ENCODE results near the gene RPH3AL. TPM values are rescaled to one million over a fixed set of nuclear protein-coding genes. Genes with fewer than 3 reads are reported as not detected.

Gene RPH3AL
- total RNA-seq, 6 donors from 2014 or later, result 33.6 to 93.2 (median 54.3) TPM

DNA sequence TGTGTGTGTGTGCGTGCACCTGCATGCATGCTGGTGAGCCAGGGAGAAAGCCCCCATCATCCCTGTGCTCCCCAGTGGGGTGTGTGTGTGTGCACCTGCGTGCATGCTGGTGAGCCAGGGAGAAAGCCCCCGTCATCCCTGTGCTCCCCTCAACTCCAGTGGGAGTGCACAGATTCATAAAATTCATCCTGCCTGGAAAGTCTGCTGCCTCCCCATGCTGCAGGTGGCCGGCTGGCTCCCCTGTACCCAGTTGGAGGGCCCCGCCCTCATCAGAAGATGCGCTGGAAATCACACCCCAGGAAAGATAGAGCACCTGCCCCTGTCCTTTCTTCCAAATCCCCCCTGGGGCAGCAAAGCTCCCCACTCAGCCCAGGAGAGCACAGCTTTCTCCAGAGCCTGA lies 86.4 kb downstream of the RPH3AL start:
- no peaks in the 10 kb centered on the region for H3K27me3 ChIP-seq
- DNase-seq, result peak in 1 of 2 donors; percentile 8
- no peaks in the 10 kb centered on the region for H3K9me3 ChIP-seq
- ATAC-seq (ENCODE audit: low FRiP score in 2 of 2), result no peak
- no peak overlapping the region for H3K4me3 ChIP-seq
- TF ChIP-seq, protein P1, sequence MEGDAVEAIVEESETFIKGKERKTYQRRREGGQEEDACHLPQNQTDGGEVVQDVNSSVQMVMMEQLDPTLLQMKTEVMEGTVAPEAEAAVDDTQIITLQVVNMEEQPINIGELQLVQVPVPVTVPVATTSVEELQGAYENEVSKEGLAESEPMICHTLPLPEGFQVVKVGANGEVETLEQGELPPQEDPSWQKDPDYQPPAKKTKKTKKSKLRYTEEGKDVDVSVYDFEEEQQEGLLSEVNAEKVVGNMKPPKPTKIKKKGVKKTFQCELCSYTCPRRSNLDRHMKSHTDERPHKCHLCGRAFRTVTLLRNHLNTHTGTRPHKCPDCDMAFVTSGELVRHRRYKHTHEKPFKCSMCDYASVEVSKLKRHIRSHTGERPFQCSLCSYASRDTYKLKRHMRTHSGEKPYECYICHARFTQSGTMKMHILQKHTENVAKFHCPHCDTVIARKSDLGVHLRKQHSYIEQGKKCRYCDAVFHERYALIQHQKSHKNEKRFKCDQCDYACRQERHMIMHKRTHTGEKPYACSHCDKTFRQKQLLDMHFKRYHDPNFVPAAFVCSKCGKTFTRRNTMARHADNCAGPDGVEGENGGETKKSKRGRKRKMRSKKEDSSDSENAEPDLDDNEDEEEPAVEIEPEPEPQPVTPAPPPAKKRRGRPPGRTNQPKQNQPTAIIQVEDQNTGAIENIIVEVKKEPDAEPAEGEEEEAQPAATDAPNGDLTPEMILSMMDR (IDR thresholded peaks at IDR 0.05), result no peak
- TF ChIP-seq POLR2A (IDR thresholded peaks at IDR 0.05) (no peak), EP300 (IDR thresholded peaks at IDR 0.05) (no peak), POLR2AphosphoS5 (IDR thresholded peaks at IDR 0.05) (no peak)
- 81 to 85% methylated on average over 3 to 6 of the region's 6 CpGs for WGBS, 2 donors
- peak overlapping the region in 1 of 4 donors; percentile 2 for H3K27ac ChIP-seq
- H3K4me1 ChIP-seq, result peaks cover 0 to 13% (median 8%) of the 10 kb centered on the region in 4 donors
- peaks cover 6 to 14% (median 9%) of the 10 kb centered on the region in 4 donors for H3K36me3 ChIP-seq

DNA sequence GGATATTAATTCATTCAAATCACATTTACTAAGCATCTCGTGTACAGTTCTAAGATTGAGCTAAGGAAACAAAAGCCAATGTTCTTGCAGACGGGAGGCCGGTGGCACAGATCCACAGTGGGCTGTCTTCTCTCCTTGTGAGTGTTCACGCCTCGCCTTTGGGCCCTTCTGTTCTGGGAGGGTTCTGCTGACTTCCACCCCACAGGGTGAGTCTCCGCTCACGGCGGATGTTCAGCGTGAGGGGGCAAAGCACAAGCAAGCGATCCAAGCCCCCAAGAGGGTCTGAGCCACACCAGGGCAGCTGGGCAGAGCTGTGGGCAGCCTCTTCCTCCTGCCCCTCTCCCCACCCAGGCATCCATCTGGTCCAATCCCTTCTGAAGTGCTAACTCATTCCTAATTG lies 86.9 kb downstream of the RPH3AL start:
- Histone ChIP-seq H3K4me3 (no peak overlapping the region), H3K36me3 (peaks cover 6 to 14% (median 9%) of the 10 kb centered on the region in 4 donors), H3K9me3 (no peaks in the 10 kb centered on the region), H3K27ac (peak overlapping the region in 2 of 4 donors; percentile 2 to 9), H3K27me3 (no peaks in the 10 kb centered on the region), H3K4me1 (peaks cover 0 to 13% (median 8%) of the 10 kb centered on the region in 4 donors)
- TF ChIP-seq POLR2A (IDR thresholded peaks at IDR 0.05) (no peak), POLR2AphosphoS5 (IDR thresholded peaks at IDR 0.05) (no peak), EP300 (IDR thresholded peaks at IDR 0.05) (no peak)
- TF ChIP-seq, protein P1 (IDR thresholded peaks at IDR 0.05), result no peak
- WGBS, 2 donors, result 52 to 79% methylated on average over 10 of the region's 10 CpGs
- peak in 1 of 2 donors; percentile 11 for DNase-seq
- no peak for ATAC-seq (ENCODE audit: low FRiP score in 2 of 2)

DNA sequence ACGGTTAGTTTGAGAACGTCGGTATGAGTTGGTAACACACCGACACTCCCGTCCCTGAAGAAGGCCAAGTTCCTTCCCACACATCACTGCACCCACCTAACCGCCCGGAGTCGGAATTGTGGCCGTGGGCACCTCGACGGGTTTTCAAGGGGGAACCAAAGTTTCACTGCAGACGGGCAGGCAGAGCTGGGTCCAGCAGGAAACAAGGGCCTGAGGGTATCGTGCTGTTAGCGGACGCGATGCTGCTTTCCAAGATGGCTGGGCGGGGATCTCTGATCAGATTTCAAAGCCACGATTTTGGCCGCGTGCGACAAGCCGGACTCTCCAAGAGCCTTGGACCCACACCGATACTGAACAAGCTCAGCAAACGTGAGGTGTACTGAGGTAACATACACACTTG lies 88.8 kb downstream of the RPH3AL start:
- peaks cover 0 to 13% (median 8%) of the 10 kb centered on the region in 4 donors for H3K4me1 ChIP-seq
- peak in 1 of 2 donors; percentile 8 for DNase-seq
- TF ChIP-seq POLR2AphosphoS5 (IDR thresholded peaks at IDR 0.05) (no peak), POLR2A (IDR thresholded peaks at IDR 0.05) (no peak), EP300 (IDR thresholded peaks at IDR 0.05) (no peak)
- TF ChIP-seq, protein P1 (IDR thresholded peaks at IDR 0.05), result no peak
- no peaks in the 10 kb centered on the region for H3K27me3 ChIP-seq
- no peaks in the 10 kb centered on the region for H3K9me3 ChIP-seq
- H3K36me3 ChIP-seq, result peaks cover 0 to 10% (median 5%) of the 10 kb centered on the region in 4 donors
- no peak overlapping the region for H3K4me3 ChIP-seq
- ATAC-seq (ENCODE audit: low FRiP score in 2 of 2), result no peak
- WGBS, 2 donors, result 90 to 98% methylated on average over 22 to 24 of the region's 24 CpGs
- no peak overlapping the region for H3K27ac ChIP-seq

DNA sequence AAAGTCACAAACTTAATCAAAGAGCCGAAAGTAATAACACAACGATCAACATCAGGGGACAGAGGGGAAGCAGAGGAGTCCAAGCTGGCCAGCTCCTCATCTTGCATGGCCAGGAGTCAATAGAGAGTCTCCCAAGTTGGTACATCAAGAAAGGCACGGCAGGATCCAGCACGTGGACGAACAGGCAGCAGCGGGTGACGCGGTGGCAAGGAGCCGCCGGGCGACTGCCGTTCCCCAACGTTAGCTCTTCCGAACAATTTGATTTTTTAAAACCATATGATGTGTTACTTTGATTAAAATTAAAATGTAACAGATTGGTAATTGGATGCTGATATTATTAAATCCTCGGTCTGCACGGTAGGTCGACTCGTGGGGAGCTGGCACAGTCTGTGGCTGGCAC lies 89.3 kb downstream of the RPH3AL start:
- Histone ChIP-seq H3K9me3 (no peaks in the 10 kb centered on the region), H3K4me3 (no peak overlapping the region), H3K27ac (no peak overlapping the region), H3K4me1 (peaks cover 0 to 13% (median 9%) of the 10 kb centered on the region in 4 donors), H3K36me3 (peaks cover 0 to 10% (median 5%) of the 10 kb centered on the region in 4 donors), H3K27me3 (no peaks in the 10 kb centered on the region)
- no peak for TF ChIP-seq POLR2AphosphoS5 (IDR thresholded peaks at IDR 0.05)
- TF ChIP-seq, protein P1 (IDR thresholded peaks at IDR 0.05), result no peak
- TF ChIP-seq POLR2A (IDR thresholded peaks at IDR 0.05), result no peak
- no peak for TF ChIP-seq EP300 (IDR thresholded peaks at IDR 0.05)
- DNase-seq, result no peak
- no peak for ATAC-seq (ENCODE audit: low FRiP score in 2 of 2)
- WGBS, 2 donors, result 97 to 98% methylated on average over 18 of the region's 18 CpGs

DNA sequence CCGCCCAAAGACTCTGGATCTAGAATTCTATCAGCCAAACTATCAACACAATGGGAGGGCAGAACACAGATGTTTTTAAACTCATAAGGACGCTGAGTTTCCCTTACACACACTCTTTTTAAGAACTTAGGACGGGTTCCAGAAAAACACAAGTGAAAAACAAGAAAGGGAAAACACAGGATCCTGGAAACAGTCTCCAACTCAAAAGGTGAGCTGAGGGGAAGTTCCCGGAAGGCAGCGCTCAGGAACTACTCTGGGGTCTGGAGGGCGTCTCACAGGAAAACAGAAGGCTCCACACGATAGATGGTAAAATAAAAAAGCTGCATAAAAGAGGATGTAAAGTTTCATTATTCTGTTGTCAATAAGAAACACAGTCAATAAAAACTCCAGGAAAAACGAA lies 91.0 kb downstream of the RPH3AL start:
- H3K4me3 ChIP-seq, result no peak overlapping the region
- no peak for TF ChIP-seq POLR2A (IDR thresholded peaks at IDR 0.05)
- TF ChIP-seq, protein P1 (IDR thresholded peaks at IDR 0.05), result no peak
- TF ChIP-seq POLR2AphosphoS5 (IDR thresholded peaks at IDR 0.05), result no peak
- TF ChIP-seq EP300 (IDR thresholded peaks at IDR 0.05), result no peak
- H3K9me3 ChIP-seq, result no peaks in the 10 kb centered on the region
- peaks cover 0 to 10% (median 5%) of the 10 kb centered on the region in 4 donors for H3K36me3 ChIP-seq
- no peak overlapping the region for H3K27ac ChIP-seq
- no peaks in the 10 kb centered on the region for H3K27me3 ChIP-seq
- 86 to 90% methylated on average over 8 of the region's 8 CpGs for WGBS, 2 donors
- no peak for DNase-seq
- H3K4me1 ChIP-seq, result peaks cover 0 to 4% (median 3%) of the 10 kb centered on the region in 4 donors
- ATAC-seq (ENCODE audit: low FRiP score in 2 of 2), result no peak
